GM19351 (cell line): Measurements from ENCODE around the gene NGEF.
"Not testable (repeated sequence)": the region's sequence is repeated elsewhere in the genome, so short reads cannot be mapped to it uniquely, and the experiment has no call there.

Experiments
- ATAC-seq: cut with Tn5 transposase; IDR thresholded peaks from one replicate; pipeline ENCODE4 v1.9.1; 2021; ENCODE audit warnings: mild to moderate bottlenecking, moderate library complexity; ENCODE audit not compliant: unreplicated experiment

NGEF gene

DNA sequence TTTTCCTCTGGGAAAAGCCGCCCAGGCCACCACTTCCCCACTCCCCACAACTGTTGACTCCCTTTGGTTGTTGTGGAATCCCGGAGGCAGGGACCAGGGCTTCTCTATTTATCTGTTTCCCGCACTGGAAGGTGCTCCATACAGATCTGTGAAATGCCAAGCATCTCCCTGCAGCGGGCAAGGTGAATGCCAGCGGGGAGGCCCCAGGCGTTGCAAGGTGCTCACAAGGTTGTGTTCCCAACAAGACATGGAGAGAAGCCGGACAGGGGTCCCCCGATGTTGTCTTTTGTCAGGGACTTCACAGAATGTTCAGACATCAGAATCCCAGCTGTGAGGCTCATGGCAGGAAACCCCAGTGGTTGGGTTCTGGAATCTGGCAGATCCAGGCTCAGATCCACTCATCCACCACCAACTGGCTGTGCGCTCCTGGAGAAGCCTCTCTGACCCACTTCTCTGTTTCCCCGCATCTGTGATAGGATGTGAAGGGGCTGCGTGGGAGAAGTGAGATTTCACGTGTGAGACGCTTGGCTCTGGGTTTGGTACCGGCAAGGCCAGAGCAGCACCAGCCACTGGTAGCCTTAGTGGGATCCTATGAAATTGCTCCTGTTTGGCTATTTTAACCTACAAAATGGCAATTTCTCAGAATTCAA lies 10.8 kb upstream of the NGEF start:
- no peak for ATAC-seq

DNA sequence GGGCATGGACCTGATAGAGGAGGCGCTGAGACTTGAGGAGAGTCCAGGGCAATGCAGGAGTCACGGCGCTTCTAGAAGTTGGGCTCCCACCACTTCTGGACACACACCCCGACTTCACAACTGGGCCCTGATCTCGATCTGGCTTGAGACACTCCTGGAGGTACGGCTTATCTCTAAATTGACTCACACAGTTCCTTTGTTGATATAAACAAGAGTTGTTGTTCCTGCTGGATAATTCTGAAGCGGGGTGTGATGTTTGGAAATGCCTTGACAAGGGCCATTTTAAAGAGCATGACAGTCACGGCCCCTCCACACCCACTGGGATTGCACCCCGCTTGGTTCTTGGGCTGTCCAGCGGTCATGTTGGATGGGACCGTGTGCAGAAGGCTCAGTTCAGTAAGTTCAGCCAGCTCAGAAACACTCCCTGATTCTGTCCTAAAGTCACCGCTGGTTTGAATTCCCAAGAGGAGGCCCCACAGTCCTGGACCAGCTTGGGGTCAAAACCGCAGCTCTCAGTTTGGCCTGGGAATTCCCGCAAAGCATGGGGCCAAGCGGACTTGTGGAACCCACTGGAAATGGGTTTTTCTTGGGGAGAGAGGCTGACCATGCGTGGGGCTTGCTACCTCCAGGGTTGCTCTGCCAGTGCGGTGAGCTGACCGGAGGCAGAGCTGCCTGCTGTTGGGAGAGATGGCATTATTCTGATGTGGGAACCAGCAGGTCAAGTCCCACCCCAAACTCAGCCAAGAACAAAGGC lies 10.1 kb upstream of the NGEF start:
- no peak for ATAC-seq

DNA sequence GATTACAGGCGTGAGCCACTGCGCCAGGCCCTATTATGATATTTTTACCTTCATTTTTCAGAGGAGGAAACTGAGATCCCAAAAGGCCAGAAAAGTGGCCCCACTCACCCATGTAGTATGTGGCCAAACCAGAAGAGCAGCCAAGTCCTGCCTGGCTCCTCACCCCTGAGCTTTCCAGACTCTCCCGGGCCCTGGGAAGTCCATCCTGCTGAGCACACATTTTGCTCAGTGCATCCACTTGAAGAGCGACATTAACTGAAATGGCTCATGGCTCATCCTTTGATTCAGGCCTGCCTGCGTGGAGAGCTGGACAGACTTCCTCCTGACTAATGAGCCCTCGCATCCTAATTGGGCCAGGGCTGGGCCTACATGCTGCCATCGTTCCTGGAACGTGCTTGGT lies 9.5 kb upstream of the NGEF start:
- no peak for ATAC-seq

DNA sequence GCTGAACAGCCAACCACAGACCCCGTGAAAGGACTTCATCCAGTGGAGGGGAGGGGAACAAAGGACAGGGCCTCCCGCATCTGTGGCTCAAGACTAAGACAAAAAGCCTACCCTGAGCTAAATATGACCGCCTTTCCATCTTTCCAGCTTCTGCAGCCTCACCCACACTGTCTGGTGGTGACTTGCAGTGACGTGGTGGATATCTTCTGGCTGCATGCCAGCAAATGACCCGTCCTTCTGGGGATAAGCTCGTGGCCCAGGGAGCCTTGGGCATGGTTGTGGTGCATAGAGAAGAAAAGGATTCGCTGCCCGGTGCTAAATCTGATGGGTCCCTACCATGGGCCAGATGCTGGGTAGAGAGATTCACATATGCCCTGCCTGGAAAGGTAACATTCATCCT lies 8.7 kb upstream of the NGEF start:
- no peak for ATAC-seq

DNA sequence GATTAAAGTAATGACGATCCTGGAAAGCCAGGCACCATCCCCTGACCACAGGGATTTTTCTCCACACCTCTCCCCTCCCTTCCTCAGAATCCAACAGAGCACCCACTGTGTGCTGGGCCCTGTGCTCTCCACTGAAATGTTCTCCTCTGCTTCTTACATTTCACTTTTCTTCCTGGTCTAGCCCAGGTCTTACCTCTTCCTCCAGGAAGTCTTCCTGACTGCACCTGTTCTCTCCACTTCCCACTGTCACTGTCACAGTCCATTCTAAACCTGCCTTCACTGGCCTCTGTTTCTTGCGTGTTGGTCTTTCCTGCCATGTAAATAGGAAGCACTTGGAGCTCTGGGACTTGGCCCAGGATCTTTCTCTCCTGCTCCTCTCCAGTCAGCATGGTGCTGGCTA lies 7.4 kb upstream of the NGEF start:
- ATAC-seq, result no peak

DNA sequence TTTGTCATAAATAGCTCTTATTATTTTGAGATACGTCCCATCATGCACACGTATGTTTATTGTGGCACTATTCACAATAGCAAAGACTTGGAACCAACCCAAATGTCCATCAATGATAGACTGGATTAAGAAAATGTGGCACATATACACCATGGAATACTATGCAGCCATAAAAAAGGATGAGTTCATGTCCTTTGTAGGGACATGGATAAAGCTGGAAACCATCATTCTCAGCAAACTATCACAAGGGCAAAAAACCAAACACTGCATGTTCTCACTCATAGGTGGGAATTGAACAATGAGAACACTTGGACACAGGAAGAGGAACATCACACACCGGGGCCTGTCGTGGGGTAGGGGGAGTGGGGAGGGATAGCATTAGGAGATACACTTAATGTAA lies 6.6 kb upstream of the NGEF start:
- ATAC-seq, result not testable (repeated sequence)

DNA sequence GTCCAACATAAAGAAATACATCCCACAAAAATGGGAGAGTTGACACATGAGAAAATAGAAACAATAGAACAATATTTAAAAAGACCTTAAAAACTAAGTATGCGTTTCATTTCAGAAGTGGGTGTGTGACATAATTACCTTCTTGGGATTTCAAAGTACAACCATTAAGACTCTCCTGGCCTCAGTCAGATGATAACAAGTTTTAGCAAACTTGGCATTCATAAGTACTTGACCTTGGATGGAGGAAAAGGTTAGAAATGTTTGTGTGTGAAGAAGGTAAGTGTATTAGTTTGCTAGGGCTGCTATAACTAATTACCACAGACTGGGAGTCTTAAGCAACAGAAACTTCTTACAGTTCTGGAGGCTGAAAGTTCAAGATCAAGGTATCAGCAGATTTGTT lies 4.9 kb upstream of the NGEF start:
- ATAC-seq, result no peak

DNA sequence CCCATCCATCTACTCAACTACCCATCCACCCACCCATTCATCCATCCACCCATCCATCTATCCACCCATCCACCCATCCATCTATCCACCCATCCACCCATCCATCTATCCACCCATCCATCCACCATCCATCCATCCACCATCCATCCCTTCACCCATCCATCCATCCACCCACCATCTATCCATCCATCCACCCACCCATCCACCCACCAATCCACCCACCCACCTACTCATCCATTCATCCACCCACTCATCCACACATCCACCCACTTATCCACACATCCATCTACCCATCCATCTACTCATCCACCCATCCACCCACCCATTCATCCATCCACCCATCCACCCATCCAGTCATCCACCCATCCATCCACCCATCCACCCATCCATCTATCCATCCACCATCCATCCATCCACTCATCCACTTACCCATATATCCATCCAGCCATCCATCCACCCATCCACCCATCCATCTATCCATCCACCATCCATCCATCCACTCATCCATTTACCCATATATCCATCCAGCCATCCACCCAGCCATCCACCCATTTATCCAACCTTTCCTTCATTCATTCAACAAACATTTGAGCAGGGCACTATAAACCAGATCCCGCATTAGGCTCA lies 2.1 kb upstream of the NGEF start:
- ATAC-seq, result no peak

DNA sequence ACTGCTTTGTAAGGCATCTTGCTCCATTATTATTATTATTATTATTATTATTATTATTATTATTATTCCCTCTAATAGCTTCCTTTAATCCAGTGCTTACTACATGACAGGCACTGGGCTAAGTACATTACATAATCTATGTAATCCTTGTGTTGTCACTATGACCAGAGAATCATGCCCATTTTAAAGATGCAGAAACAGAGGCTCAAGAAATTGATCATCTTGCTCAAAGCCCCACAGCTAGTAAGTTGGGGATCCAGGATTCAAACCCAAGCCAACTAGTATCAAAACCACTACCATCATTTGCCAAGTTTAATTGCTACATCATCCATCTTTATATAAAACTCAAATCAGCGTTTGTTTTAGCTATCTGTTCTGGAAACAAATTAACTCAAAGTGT lies 594 bp upstream of the NGEF start:
- ATAC-seq, result no peak

DNA sequence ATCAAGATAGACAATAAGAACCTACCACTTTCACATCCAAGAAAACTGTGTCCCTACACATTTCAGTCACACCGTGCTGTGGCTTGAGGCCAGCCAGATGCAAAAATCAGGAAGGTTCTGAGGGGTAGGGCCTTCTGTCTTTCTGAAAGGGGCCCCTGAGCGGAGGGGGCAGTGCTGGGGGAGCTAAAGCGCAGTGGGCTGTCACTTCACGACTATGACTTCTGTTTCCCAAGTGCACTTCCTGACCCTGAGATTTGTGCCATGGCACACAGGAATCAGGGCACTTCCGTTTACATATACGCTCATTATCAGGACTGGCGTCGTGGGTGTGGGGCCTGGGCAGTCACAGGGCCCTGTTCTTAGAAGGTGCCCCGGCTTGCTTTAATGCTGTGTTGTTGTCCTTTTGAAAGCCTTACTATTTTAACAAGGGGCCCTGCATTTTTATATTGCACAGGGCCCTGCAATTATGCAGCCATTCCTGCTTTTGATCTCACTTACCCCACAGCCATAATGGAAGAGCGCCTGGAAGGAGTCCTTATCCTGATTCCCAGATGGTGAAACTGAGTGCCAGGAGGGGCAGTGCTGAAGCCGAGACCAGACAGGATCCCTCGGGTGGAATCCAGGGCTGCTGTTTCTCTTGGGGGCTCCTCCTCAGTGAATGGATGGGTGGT lies 620 bp downstream of the NGEF start:
- no peak for ATAC-seq

DNA sequence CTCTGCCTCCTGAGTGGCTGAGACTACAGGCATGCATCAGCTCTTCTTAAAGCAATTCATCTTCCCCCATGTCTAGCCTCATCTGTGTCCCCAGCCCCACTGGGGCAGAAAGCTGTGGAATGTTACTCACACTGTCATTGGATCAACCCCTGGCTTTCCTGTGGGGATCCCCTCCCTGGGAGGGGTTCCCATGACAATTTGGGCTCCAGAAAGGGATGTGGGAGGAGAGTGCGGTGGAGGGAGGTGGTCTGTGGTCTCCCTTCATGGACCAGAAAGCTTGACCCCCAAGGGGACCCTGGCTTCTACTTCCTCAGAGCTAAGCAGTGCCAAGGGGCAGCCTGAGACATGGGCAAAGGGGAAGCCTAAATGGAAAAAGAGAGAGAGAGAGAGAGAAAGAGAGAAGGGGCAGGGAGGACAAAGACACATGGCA lies 1.3 kb downstream of the NGEF start:
- ATAC-seq, result no peak

DNA sequence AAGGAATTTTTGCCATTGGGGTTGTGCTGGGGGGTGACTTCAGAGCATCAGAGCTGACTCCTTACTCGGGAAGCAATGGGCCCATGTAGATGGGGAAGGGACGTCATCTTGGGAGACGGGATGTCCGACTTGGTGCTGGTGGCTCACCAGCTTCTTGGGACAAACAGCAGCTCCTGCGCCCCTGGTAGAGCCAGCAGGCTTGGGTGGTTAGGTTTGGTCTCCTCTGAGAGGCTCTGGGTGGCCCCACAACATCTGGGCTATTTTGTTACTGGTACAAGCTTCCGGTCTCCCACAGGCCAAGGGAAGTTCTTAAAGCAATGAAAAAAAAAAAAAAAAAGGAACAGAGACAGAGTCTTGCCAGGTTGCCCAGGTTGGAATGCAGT lies 1.8 kb downstream of the NGEF start:
- ATAC-seq, result no peak

DNA sequence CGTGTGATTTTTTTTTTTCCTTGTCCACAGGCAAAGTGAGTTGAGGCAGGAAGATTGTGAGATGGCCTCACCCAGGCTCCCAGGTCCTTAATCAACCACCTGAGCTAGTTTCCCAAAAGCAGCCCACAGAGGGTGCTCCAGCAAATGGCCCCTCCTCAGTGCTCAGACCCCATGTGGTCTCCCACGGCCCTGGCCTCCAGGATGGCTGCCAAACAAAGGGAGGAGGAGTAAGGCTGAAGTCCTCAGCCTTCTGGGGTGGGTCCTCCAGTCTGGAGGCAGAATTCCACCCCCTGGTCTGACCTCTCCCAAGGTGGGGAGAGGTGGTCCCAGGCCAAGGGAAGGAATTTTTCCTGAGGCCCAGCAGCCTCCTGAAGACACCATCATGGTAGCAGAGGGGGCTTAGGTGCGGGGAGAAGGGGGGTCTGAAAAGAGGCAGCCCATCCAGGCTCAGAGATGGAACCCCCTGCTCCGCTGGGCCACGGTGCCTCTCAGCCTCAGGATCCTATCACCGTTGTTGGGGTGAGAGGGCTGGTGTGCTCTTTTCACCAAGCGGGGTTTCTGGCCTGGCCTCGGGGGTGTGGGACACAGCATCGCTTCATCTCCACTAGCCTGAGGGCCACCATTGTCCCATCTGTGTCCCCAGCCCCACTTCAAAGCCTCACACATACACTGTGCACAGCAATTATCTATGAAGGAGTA lies 2.3 kb downstream of the NGEF start:
- ATAC-seq, result no peak

DNA sequence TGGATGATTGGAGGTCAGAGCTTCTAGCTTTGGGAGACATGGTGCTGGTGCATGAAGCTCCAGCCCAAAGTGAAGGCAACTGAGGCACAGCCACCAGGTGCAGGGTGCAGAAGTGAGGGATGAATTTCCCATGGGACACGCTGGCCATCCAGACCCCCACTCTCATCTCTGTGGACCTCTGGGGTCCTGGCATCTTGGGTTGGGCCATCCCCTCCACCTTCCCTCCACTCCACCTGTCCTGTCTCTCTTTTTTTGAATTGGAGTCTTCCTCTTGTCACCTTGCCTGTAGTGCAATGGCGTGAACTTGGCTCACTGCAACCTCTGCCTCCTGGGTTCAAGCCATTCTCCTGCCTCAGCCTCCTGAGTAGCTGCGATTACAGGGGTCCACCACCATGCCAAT lies 3.4 kb downstream of the NGEF start:
- ATAC-seq, result no peak

DNA sequence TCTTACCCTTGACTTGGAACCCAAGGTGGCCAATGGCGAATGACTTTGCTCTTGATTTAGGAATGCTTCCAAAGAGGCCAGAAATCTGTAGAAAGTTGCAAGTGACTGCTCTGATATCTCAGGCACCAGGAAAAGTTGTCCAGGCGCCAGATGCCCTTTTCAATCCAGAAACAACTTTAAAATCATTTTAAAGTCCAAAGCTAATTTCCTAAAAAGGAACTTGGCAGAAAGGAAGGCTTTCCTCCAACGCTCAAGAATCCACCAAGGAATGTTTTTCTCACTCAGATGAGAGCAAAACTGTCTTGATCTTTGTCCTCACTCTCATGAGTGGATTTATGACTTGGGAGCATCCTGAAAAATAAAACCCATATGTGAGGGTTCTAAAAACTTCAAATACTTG lies 5.3 kb downstream of the NGEF start:
- no peak for ATAC-seq

DNA sequence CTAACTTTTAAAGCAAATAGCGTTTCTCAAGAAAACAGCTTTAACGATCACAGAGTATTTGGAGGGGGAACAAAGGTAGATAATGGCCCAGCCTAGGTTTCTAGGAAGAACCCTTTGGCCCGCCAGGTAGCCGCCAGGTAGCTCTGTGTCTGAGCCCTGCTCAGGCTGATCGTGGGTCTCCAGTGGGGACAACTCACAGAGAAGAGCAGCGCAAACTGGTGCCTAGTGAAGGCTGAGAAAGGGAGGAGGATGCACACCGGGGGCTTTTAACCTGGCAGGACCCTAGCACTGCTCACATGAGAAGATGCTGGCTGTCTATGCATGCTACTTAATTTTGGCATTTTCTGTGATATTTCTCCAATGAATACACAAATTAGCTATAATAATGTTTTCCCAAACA lies 5.8 kb downstream of the NGEF start:
- ATAC-seq, result no peak

DNA sequence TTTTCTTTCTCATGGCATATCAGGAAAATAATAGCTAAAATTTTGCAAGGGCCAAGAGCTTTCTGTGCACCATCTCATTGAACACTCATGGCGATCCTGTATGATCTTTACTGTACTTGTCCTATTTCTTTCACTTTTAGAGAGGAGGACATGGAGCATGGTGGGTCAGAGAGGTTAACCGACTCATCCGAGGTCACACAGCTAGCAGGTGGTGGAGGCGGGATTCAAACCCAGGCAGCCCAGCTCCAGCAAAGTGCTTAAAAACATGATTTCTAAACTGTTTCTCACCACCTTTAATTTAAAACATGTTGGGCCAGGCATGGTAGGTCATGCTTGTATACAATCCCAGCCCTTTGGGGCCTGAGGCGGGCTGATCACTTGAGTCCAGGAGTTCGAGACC lies 6.4 kb downstream of the NGEF start:
- no peak for ATAC-seq

DNA sequence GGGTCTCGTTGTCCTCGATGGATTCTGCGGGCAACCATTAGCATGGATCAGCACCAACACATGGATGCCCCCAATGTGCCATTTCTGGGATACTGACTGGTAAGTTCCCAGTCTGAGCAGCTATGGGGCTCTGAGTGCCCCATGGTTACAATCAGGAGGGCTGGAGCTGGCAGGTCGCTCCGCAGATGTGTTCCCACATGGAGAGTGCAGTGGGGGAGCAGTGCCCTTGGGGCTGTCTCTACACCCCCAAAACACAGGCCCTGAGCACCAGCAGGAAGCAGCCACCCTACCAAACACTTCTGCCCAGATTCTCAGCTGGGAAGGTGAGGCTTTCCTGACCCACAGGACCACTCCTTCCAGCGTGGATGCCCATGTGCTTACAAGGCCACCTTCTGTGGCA lies 8.0 kb downstream of the NGEF start:
- no peak for ATAC-seq

DNA sequence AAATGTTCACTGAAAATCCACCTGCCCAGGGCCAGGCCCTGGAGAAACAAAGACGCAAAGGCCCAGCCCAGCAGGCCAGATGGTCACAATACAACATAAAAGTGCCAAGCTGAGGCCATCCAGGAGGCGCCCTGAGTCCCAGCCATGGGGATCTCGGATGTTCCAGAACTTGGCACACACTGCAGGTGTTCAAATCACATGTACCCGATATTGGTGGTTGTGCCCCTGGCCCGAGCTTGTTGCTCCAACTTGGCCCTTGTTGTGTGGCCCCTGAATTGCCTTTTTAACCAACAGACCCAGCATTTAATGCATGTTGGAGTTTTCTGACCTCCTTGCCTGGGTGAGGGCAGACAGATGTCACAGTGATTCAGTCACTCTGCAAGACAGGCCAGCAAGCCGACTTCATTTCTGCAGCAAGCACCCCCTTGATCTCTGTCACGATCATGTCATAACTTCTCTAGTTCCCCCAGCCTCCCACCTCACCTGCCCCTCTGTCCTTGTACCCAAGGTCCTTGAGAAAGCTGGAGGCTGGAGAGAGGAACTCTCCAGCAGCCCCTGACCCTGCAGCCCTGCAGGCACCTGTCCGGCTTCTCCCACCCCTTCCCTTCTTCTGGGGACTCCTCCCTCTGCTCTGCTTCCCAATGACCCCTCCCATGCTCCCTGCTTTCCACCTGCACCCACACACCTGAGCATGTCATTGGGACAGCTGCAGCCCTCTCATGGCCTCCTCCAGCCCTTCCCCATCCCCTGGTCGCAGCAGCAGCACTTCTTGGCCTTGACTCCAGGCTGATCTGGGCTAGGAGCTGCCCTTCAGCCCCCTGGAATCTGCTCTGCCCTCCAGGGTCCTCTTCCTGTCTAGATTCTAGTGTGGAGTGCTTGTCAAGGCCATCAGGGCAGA lies 9.1 kb downstream of the NGEF start:
- no peak for ATAC-seq
